Myocyte (in vitro differentiated cells): ENCODE results near the gene SUN3. TPM values are rescaled to one million over a fixed set of nuclear protein-coding genes. Genes with fewer than 3 reads are reported as not detected.
A peak's percentile ranks its signal among the peaks of the same experiment; 100 is the strongest.
"Not testable (repeated sequence)": the region's sequence is repeated elsewhere in the genome, so short reads cannot be mapped to it uniquely, and the experiment has no call there.

Experiments
- DNase-seq: peaks from one replicate; pipeline ENCODE4 v3.0.0-alpha.2; 2012; ENCODE audit warnings: low read depth
- total RNA-seq: library from RNA; depleted of rRNA; stranded (reverse); fragments of >200 nt; gene quantifications from 2 replicates; pipeline ENCODE4 v1.2.3, GENCODE V29; 2014

SUN3 gene
- total RNA-seq, 1 donor from 2014 or later, result 0.32 TPM

DNA sequence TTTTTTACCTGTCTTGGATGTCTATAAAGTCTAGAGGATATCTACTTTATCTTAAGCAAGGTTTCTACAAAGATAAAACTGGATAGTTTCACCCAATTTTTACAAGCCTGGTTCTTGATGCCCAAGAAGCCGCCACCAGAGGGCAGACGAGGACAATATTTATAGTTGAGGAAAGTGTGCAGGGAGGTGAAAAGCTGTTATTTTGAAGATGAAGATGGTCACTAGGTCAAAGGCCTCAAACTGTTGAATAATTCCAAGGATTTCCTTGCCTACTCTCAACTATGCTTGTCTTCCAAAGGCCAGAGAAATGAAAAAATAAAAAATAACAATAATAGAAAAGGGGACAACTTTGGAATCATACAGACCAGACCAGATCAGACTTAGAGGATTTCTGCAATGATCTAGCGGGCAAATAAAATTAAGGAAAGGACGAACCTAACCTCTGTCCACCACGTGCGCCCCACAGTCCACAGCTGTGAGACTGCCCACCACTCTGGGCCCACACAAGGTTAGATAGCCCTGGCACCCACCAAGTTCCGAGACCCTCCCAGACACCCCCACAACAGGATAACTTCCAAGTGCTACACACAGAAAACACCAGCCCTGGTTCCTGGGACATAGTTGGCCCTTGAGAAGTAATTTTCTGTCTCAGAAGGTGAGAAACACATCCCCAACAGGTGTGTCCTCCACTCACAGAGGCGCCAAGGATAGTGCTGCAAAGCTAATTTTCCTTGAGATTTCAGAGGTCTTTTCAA lies 83.5 kb downstream of the SUN3 start:
- peak; percentile 88 for DNase-seq

DNA sequence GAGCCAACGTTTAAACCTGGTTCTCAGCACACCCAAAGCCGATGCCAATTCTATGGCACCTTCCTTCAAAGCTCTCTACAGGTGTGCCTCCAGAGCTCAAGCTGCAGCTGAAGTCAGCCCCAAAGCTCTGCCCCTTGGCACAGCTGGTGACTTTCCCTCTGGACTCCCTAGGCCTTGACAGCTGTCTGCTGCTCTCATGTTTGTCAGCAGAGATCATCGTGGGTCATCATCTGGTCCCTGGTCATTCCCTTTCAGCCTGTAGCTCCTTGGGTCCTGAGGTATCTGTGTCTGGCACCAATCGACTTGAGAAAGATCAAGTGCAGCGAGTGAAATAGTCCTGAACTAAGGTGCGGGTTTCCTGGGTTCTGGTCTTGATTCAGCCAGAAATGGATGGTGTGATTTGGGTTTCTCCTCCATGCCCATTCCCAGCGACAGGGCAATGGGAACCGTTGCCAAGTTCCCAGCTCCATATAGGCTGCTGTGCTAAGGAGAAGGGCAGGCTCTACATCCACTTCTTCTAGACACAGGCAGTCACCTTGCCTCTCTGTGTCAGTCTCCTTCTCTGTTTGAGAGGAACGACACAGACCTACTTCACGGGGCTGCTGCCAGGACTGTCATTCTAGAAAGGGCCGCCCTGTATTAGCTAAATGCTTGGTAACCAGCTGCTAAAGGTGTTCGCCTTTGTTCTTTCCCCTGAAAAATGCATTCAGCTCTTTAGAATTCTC lies 84.2 kb downstream of the SUN3 start:
- peak; percentile 49 for DNase-seq

DNA sequence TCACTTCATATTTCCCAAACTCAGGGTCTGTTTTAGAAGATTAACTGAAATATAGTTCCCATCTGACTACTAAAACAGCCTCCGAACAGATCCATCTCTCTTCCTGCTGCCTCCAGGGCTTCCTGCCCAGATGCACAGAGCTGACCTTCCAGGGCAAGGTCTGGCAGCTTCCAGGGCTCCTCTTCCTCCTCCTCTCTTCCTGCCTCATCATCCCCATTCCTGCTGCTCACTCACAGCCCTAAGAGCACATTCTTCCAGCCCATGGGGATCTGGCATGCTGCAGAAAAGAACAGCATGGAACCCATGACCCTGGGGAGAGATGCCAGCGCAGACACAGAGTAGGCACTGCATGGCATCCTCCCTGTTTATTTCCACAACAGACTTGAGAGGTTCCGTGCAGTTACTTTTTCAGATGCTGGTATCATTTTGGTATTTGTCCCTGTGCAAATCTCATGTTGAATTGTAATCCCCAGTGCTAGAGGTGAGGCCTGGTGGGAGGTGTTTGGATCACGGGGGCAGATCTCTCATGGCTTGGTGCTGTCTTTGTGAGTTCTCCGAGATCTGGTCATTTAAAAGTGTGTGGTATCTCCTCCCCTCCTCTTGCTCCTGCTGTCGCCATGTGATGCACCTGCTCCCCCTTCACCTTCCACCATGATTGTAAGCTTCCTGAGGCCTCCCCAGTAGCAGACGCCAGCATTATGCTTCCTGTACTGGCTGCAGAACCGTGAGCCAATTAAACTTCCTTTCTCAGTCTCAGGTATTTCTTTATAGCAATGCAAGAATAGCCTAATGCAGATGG lies 85.0 kb downstream of the SUN3 start:
- DNase-seq, result no peak

DNA sequence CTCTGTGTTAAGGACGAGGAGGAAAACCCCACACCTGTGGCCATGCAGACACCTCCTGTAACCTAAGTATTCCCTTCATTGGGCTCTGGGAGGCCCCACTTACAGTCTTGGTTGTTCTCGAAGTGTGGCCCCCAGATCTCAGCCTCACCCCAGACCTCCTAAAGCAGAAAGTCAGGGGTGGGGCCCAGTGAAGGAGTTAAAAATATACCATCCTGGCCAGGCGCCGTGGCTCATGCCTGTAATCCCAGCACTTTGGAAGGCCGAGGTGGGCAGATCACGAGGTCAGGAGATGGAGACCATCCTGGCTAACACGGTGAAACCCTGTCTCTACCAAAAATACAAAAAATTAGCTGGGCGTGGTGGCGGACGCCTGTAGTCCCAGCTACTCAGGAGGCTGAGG lies 86.3 kb downstream of the SUN3 start:
- DNase-seq, result not testable (repeated sequence)

DNA sequence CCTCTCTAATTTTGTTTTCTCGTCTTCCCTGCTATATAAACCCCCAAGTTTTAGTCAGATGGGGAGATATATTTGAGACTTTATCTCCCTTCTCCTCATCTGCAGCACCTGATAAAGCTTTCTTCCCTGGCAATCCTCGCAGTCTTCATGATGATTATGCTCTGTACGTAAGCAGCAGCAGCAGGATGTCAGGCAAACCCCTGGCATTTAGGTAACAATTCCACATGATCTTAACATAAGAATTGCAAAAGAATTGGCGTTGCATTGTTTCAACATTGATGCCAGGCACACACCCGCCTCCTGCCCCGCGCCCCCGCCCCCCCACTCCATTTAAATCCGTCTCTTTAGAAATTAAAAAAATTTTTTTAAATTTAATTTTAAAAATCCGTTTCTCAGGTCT lies 86.8 kb downstream of the SUN3 start:
- no peak for DNase-seq

DNA sequence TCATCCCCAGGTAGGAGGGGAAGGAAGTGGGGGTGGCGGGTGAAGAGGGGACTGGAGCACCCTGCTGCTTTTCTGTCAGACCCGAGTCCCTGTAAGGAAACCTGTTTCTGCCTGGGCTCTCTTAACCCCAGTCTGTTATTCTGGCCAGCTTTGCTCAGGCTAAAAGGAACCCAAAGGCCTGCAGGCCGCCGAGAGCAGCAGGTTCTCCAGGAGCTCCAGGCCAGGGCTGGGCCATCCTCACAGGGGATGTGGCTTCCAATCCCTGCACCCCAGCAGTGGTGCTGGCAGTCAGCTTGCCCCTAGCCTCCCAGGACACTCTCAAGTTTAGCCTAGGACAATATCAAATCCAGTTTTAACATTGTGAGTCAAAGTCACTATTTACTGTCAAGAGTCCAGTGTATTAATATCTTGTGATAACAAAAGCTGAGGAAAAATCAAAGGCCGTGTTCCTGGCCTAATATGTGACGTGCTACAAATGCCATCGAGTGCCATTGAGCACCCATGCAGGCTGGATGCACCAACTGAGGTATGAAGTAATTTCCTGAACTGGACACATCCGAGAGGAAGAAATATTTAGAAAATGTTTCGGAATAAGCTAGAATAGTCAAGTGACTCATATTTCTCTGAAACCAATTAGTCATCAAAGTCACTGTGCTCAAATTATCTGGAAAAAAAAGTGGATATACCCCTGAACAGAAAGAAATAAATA lies 87.6 kb downstream of the SUN3 start:
- DNase-seq, result peak; percentile 73

DNA sequence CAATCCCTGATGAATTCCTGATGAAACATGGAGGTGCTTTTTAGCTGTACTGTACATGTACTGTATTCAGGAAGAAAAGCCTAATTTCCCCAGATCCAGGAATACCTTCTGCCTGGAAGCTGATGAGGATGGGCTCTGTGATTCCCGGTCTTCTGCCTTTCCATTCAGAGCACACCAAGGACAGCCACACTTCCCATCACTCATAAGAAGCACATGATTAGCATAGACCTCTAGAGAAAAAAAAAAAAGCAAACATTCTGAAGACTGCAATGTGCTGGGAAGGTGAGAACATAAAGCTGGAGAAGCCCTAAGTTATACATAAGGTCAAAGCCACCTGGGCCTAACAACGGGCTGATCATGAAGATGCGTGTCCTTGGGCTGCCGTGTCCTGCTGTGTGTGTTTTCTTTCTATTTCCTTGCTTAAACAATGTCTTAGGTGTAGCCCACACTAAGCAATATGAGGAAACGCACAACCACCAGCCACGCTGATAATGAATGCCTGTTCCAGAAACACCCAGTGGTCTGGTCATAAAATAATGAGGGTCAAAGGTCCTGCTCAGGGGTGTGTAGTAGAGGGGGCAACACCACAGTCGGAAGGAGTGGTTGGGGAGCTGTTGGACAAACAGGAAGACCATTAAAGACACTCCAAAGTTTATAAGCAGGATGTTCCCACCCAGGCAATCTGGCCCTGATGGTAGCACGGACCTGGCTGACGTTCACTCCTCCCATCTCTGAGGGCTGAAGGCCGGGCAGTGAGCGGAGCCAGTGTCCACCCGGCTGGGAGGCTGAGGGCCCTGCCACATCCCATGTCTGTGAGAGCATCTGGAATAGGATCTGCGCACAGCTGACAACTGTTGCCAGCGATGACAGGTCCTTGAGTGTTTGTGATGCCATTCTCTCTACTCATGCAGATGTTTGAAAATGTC lies 88.6 kb downstream of the SUN3 start:
- DNase-seq, result peak; percentile 86

DNA sequence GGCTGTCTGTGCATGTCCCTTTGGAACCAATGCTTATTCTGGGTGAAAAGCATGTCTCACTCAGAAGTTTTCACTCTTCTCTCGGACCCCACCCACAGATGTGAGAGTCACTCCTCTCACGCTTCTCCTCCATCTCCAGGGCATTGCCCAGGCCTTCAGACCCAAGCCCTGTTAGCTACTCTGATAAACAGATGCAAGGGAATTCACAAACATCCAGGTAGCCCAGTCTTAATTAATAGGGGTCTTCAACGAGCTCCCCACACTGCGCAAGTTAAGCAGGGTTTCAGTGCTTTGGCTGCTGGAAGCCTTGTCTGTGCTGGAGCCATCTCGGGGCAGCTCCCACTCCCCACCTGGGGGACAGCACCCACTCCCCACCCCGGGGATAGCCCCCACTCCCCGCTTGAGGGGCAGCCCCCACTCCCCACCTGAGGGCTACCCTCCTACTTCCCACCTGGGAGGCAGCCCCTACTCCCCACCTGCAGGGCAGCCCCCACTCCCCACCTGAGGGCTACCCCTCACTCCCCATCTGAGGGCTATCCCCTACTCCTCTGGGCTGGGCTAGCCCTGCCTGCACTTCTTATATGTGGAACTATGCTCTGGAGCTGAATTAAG lies 89.4 kb downstream of the SUN3 start:
- DNase-seq, result no peak

DNA sequence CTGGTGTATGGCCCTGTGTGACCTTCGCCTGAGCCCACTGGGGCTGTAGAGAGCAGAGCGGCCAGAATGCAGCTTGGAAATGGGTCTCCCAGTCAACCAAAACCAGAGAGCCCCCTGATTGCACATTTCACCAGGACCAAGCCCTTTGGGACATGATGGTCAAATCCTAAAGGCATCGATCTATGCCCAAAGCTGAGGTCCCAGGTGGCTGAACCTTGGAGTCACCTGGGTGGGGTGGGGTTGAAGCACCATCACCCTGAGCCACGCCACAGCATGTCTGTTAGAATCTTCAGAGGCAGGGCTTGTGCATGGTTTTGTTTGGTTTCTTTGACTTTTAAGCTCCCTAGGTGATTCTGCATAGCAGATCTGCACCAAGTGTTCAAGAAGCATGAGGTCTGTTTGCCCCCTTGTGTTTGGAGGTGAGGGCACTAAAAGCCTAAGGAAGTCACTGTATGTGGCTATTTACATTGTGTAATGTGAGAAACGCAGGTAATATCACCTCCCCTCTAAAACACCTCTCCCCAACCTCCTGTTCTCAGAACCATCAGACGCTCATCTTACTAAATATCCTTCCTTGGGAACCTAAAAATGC lies 90.2 kb downstream of the SUN3 start:
- no peak for DNase-seq

DNA sequence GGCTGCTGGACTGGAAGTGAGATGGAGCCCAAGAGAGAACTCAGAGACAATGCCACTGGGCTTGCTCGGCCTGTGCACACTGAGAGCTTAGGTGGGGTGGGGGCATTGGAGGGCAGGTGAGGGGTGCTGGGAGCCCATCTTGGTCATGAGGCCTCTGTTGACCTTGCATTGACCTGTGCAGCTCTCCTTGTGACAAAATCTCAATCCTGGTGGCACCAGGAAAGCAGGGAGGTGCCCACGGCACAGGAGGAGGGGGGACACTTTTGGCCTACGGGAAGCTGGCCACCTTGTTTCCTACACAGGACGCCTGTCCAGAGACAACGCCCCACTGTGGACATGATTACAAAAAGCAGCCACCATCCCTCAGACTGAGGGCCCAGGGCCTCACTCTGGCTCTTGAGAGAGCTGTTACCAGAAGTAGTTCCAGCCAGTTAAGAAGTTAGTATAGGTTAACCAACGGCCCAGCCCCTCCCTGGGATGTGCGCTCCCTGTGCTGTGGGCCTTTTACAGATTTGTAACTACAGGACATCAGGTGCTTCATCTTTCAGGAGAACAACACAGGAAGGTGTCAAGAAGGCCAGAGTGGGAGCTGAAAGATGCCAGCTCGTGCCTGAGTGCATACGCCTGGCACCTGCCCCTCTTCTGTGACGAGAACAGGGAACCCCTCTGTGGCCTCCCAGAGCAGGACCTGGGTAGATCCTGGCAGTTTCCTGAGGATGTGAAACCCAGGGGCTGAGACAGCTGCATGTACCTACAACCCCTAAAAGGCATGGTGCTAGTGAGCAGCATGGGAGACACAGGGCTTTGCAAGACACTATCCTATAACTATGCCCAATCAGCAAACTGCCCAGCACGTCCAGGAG lies 91.0 kb downstream of the SUN3 start:
- no peak for DNase-seq

Other genes starting within 250 kb of the SUN3 start
- 0.03 and 0.10 TPM in 2 replicates for gene PKD1L1, start 80.6 kb downstream of the SUN3 start, total RNA-seq
- 47.0 and 73.0 TPM in 2 replicates for gene HUS1, start 49.5 kb downstream of the SUN3 start, total RNA-seq
- 0.83 and 1.1 TPM in 2 replicates for gene C7orf57, start 6.4 kb upstream of the SUN3 start, total RNA-seq
- 7.5 and 7.7 TPM in 2 replicates for gene UPP1, start 60.2 kb upstream of the SUN3 start, total RNA-seq
- gene ABCA13, start 142.4 kb upstream of the SUN3 start, total RNA-seq, result 1.7 and 2.4 TPM in 2 replicates